GM12892 (cell line): ENCODE measurements around the gene CCDC85A.

Source experiments
- DNase-seq: peaks from one replicate; pipeline ENCODE4 v3.0.0; 2011; ENCODE audit not compliant: insufficient read length
- FAIRE-seq: peaks from 2 replicates; lab custom pipeline; 2011; peaks lifted over from hg19 to GRCh38; lab: Jason Lieb, UNC
- POLR2A ChIP-seq: IDR thresholded peaks from 2 replicates; pipeline ENCODE4 v1.6.1; 2011; ENCODE audit warnings: low read depth, low read length, control low read depth
- POLR2AphosphoS5 ChIP-seq: IDR thresholded peaks from 2 replicates; pipeline ENCODE4 v1.6.1; 2011; ENCODE audit warnings: low read depth, low read length, control low read depth
- TAF1 ChIP-seq: IDR thresholded peaks from 2 replicates; pipeline ENCODE4 v1.6.1; 2011; ENCODE audit warnings: low read depth, mild to moderate bottlenecking, control low read depth, low read length, borderline replicate concordance

CCDC85A gene

DNA sequence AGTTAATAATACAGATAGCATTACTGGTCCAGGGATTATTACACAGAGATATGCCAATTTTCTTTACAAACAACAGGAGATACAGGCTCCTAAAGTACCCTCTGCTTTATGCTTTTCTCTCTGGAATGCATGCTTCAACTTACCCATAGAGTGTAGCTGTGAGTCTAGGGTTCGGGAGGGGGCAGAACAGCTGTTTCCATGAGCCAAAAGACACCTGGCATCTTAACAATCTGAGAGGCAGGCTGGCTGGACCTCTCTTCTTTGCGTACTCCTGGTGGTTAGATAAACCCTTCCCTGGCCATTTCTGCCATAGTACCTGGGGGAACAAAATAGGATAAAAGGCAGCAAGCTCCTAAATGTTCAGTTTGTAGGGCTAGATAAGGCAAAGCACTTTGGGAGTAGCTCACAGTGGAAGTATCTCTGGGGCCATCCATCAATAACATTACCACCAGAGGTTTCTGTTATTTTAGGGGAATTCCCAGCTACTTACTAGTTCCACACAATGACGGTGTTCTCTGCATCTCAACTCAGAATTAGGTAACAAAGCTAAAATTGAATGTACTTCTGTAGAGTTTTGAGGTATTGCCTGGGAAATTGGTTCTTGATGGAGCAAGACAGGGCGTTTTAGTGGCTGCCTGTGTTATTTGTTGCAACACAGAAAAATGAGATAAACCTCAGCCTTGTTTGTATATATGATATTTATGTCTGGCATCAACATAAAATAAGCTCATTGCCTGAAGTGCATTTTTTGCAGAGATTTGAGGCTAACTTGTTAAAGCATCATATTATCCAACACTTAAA is 6.2 kb upstream of the CCDC85A start:
- FAIRE-seq (peak; percentile 36), DNase-seq (no peak)
- no peak for TF ChIP-seq POLR2AphosphoS5
- no peak for TF ChIP-seq TAF1
- TF ChIP-seq POLR2A = no peak

- DNase-seq (no peak), FAIRE-seq (no peak)
- TF ChIP-seq POLR2AphosphoS5 (no peak), TAF1 (no peak), POLR2A (no peak)
These were observed 3.9 kb upstream of the CCDC85A start for GRCh38 chr2:56179931-56180330.

DNA sequence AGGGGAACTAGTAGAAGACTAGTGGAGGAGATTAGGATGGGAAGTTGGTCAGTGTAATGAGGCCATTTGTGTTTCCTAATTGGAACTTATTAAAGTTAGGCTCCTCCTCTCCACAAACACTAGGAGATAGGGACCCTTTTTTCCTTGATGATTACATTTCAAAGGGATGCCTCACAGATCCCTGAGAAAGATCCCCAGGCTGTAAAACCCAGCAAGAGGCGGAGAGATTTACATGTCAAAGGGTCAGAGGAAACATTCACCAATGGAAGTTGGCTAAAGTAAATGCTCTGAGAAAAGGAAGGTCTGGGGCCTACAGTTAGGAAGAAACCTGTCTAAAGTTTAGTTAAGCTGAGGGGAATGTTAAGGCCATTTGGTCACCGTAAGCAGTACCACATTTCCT is 1.4 kb upstream of the CCDC85A start:
- no peak for TF ChIP-seq POLR2AphosphoS5
- no peak for TF ChIP-seq POLR2A
- no peak for TF ChIP-seq TAF1
- FAIRE-seq (no peak), DNase-seq (no peak)

DNA sequence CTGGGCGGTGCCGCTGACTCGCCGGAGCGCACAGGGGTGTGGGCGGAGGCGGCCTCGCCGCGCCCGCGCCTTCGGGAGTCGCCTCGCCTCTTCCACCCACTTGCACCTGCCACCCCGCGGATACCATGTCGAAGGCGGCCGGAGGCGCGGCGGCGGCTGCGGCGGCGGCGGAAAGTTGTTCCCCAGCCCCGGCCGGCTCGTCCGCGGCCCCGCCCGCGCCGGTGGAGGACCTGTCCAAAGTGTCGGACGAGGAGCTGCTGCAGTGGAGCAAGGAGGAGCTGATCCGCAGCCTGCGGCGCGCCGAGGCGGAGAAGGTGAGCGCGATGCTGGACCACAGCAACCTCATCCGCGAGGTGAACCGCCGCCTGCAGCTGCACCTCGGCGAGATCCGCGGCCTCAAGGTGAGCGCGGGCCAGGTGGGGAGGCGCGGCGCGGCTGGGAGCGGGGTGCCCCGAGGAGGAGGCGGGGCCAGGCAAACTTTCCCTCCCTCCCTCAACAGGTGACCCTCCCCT is 766 bp downstream of the CCDC85A start:
- no peak for FAIRE-seq
- DNase-seq = no peak
- TF ChIP-seq TAF1 (no peak), POLR2AphosphoS5 (no peak)

- TF ChIP-seq TAF1 (no peak), POLR2A (no peak), POLR2AphosphoS5 (no peak)
- DNase-seq (no peak), FAIRE-seq (no peak)
These were observed 1.4 kb downstream of the CCDC85A start for GRCh38 chr2:56185101-56185581.

GRCh38 chr2:56185582-56186046 is 1.8 kb downstream of the CCDC85A start:
- DNase-seq (no peak), FAIRE-seq (no peak)
- TF ChIP-seq TAF1 = no peak
- TF ChIP-seq POLR2A = no peak
- no peak for TF ChIP-seq POLR2AphosphoS5

DNA sequence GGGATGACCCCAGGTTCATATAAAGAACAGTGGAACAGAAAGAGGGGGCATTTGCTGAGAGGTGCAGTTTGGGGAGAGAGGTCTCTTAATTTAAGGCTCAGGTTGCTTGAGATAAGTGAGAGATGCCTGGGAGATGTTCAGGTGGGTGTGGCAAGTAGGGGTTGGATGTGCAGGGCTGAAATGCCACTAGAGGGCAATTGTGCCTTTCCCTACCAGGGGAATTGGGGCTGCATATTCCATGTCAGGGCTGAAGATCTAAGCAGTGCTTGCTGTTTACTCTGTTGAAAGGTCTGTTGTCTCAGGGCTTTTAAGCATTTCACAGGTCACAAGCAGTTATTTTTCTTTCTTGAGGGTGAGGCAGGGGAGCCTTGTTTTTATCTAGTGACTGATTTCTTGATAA is 7.8 kb downstream of the CCDC85A start:
- DNase-seq = no peak
- no peak for TF ChIP-seq POLR2AphosphoS5
- no peak for TF ChIP-seq TAF1
- TF ChIP-seq POLR2A = no peak
- peak; percentile 44 for FAIRE-seq

- FAIRE-seq = no peak
- TF ChIP-seq POLR2A (no peak), POLR2AphosphoS5 (no peak), TAF1 (no peak)
- DNase-seq = no peak
These were observed 9.0 kb downstream of the CCDC85A start for GRCh38 chr2:56192664-56193305.

GRCh38 chr2:56195563-56195962 is 11.8 kb downstream of the CCDC85A start:
- TF ChIP-seq POLR2A = no peak
- no peak for TF ChIP-seq POLR2AphosphoS5
- TF ChIP-seq TAF1 = no peak
- FAIRE-seq (no peak), DNase-seq (no peak)

- DNase-seq = no peak
- FAIRE-seq = no peak
- no peak for TF ChIP-seq POLR2A
- no peak for TF ChIP-seq TAF1
- no peak for TF ChIP-seq POLR2AphosphoS5
These were observed 14.0 kb downstream of the CCDC85A start for GRCh38 chr2:56197816-56198215.

- DNase-seq (no peak), FAIRE-seq (no peak)
- no peak for TF ChIP-seq TAF1
- no peak for TF ChIP-seq POLR2A
- TF ChIP-seq POLR2AphosphoS5 = no peak
These were observed 15.1 kb downstream of the CCDC85A start for GRCh38 chr2:56198936-56199335.
